GM18907 (cell line): Measurements from ENCODE around the gene NOVA2.

Source experiments
- ATAC-seq: cut with Tn5 transposase; IDR thresholded peaks from one replicate; pipeline ENCODE4 v1.9.1; 2021; ENCODE audit warnings: mild to moderate bottlenecking, moderate library complexity; ENCODE audit not compliant: unreplicated experiment

NOVA2 gene

GRCh38 chr19:46002678-46003275, 29.1 kb upstream of the NOVA2 start:
- no peak for ATAC-seq

GRCh38 chr19:46000491-46001246, 27.0 kb upstream of the NOVA2 start:
- no peak for ATAC-seq

- ATAC-seq, result no peak
Measured at GRCh38 chr19:45999653-46000121, 26.0 kb upstream of the NOVA2 start.

- ATAC-seq, result no peak
Measured at GRCh38 chr19:45998834-45999233, 25.2 kb upstream of the NOVA2 start.

GRCh38 chr19:45996933-45997332, 23.3 kb upstream of the NOVA2 start:
- no peak for ATAC-seq

GRCh38 chr19:45995715-45996385, 22.2 kb upstream of the NOVA2 start:
- no peak for ATAC-seq

- ATAC-seq, result peak; percentile 98
Measured at GRCh38 chr19:45994998-45995714, 21.5 kb upstream of the NOVA2 start, which contains the start of gene CCDC61. CCDC61 (plus strand) TSS chr19:45995467; CDS start chr19:46003019, 7,552 bp downstream.

GRCh38 chr19:45994456-45994997, 20.9 kb upstream of the NOVA2 start:
- ATAC-seq, result peak; percentile 1

GRCh38 chr19:45990113-45990728, 16.6 kb upstream of the NOVA2 start:
- ATAC-seq, result no peak

GRCh38 chr19:45985321-45985720, 11.7 kb upstream of the NOVA2 start:
- no peak for ATAC-seq

- ATAC-seq, result no peak
Measured at GRCh38 chr19:45981350-45981749, 7.7 kb upstream of the NOVA2 start.

- ATAC-seq, result no peak
Measured at GRCh38 chr19:45978156-45978555, 4.5 kb upstream of the NOVA2 start.

- no peak for ATAC-seq
Measured at GRCh38 chr19:45976178-45976577, 2.5 kb upstream of the NOVA2 start.

GRCh38 chr19:45975306-45976070, 1.8 kb upstream of the NOVA2 start:
- no peak for ATAC-seq

GRCh38 chr19:45972947-45973540, 621 bp downstream of the NOVA2 start:
- ATAC-seq, result no peak

GRCh38 chr19:45972081-45972946, 1.4 kb downstream of the NOVA2 start:
- no peak for ATAC-seq

- ATAC-seq, result no peak
Measured at GRCh38 chr19:45971260-45971902, 2.3 kb downstream of the NOVA2 start.

- ATAC-seq, result no peak
Measured at GRCh38 chr19:45969676-45970075, 4.0 kb downstream of the NOVA2 start.
